SH-SY5Y (cell line): Measurements from ENCODE around the gene ADGRD2.

Experiments used
- GATA2 ChIP-seq: IDR thresholded peaks from 2 replicates; pipeline ENCODE4 v1.6.1; 2011; ENCODE audit warnings: mild to moderate bottlenecking, low read depth, low read length
- GATA3 ChIP-seq: IDR thresholded peaks from 2 replicates; pipeline ENCODE4 v1.6.1; 2011; ENCODE audit warnings: low read depth, mild to moderate bottlenecking, low read length, moderate library complexity

Gene ADGRD2, protein sequence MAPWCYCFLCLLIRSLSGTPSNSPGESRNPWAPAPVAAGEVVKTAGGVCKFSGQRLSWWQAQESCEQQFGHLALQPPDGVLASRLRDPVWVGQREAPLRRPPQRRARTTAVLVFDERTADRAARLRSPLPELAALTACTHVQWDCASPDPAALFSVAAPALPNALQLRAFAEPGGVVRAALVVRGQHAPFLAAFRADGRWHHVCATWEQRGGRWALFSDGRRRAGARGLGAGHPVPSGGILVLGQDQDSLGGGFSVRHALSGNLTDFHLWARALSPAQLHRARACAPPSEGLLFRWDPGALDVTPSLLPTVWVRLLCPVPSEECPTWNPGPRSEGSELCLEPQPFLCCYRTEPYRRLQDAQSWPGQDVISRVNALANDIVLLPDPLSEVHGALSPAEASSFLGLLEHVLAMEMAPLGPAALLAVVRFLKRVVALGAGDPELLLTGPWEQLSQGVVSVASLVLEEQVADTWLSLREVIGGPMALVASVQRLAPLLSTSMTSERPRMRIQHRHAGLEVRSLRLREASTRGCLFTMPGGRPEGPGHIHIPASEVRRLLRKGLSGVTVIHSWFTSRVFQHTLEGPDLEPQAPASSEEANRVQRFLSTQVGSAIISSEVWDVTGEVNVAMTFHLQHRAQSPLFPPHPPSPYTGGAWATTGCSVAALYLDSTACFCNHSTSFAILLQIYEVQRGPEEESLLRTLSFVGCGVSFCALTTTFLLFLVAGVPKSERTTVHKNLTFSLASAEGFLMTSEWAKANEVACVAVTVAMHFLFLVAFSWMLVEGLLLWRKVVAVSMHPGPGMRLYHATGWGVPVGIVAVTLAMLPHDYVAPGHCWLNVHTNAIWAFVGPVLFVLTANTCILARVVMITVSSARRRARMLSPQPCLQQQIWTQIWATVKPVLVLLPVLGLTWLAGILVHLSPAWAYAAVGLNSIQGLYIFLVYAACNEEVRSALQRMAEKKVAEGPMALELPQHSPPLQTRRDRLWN

DNA sequence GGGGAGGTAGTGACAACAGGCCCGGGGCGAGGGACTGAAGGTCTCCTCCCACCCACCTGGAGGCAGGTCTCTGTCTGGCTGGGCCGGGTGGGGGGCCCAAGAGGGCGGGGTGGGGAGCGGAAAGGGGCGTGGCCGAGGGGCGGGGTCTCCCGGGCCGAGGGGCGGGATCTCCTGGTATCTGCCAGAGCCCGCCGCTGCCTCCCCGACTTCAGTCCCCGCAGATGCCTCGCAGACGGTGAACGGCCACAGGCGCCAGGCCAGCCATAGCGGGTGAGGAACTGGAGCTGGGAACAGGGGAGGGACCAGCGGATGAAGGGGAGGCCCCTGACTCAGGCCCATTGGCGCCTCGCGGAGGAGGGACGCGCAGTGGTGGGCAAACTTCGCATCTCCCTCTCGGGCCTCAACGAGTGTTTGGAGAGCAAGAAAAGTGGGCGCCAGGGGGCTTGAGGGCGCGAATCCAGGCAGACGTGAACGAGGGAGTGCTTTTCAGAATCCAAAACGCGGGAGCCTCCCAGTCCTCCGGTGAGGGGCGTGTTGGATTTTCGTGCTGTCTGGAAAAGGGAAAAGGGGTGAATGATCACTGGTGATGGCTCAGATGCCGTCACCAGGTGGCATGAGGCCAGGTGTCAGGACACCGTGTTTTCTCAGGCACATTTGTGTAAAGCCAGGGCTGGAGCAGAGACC, at the start of gene ADGRD2:
ADGRD2 (plus strand) TSS at position 211 of the 684 bp plus-strand sequence. CDS start 1,216 bp downstream, outside the sequence.
- TF ChIP-seq GATA2 (no peak), GATA3 (no peak)

DNA sequence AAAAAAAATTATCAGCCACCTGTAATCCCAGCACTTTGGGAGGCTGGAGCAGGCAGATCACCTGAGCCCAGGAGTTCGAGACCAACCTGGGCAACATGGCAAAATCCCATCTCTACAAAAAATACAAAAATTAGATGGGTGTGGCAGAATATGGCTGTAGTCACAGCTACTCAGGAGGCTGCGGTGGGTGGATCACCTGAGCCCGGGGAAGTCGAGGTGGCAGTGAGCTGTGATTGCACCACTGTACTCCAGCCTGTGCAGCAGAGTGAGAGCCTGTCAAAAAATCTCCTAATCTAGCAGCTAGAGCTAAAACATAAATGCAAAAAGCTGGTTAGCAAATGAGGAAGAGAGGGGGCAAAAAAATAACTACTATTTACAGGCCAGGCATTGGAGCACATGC, 47.0 kb upstream of the ADGRD2 start:
- TF ChIP-seq GATA3: no peak
- TF ChIP-seq GATA2: no peak

GRCh38 chr9:124409410-124409809, 40.8 kb upstream of the ADGRD2 start:
- no peak for TF ChIP-seq GATA3
- TF ChIP-seq GATA2: no peak

GRCh38 chr9:124410321-124410913, 39.8 kb upstream of the ADGRD2 start:
- TF ChIP-seq GATA3 (no peak), GATA2 (no peak)

DNA sequence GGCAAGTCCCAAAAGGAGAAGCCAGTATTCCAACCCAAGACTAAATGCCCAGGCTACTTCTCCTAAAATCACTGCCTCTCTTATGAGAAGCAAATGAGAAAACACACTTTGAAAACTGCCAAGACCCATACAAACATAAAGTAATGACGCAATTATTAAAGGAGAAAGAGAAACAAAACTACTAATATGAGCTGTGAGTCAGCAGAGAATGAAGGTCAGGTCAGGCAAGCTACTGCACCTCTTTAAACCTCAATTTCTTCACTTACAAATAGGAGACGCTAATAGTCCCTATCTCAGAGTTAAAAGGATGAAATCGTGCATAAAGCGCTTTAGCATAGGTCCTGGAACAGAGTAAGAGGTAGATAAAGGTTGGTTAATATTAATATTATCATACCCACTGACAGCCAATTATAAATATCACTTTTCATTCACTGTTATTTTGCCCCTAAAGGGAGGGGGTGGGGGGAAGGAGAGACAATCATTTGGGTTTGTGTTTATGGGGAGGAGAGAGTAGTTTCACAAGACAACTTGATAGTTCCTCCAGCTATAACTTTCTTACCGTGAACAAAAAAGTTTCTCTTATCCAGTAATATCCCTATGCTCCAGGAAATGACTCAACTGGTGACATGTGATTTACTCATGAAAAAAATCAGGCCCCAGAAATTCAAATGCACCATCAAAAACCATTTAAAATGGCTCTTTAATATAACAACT, 38.6 kb upstream of the ADGRD2 start:
- no peak for TF ChIP-seq GATA2

DNA sequence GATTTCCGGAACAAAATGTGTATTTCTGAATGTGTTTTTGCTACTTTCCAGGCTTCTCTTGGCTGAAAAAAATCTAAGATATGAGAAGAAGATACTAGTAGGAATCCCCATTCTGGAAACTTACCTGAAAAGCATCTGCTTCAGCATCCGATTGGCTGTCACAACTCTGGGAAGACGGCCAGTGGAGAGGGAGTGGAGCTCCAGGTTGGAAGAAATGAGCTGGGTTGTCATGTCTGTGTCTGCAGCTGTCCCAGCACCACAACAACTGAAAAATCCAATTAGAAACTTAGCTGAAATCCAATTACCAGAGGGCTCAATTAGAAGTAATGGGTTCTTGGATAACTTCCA, 38.0 kb upstream of the ADGRD2 start:
- TF ChIP-seq GATA3: no peak
- no peak for TF ChIP-seq GATA2

GRCh38 chr9:124414612-124415011, 35.6 kb upstream of the ADGRD2 start:
- TF ChIP-seq GATA3: no peak
- no peak for TF ChIP-seq GATA2

- TF ChIP-seq GATA3 (no peak), GATA2 (no peak; the same call in 1 of the 2 replicates)
Observed at GRCh38 chr9:124415102-124415851, 35.0 kb upstream of the ADGRD2 start, which contains the start of gene PSMB7. TSS of gene PSMB7 (minus strand) at chr9:124415442. CDS start at chr9:124415425, 17 bp downstream.

- TF ChIP-seq GATA3 (no peak), GATA2 (no peak)
Observed at GRCh38 chr9:124415852-124416484, 34.3 kb upstream of the ADGRD2 start.

GRCh38 chr9:124419832-124420489, 30.3 kb upstream of the ADGRD2 start:
- TF ChIP-seq GATA2 (no peak), GATA3 (no peak)

- TF ChIP-seq GATA3: no peak
- TF ChIP-seq GATA2: no peak
Observed at GRCh38 chr9:124420991-124421543, 29.2 kb upstream of the ADGRD2 start.
